GM18511 (cell line): ENCODE data around the gene CD44.

ENCODE experiments used
- ATAC-seq: cut with Tn5 transposase; IDR thresholded peaks from one replicate; pipeline ENCODE4 v1.9.1; 2021; ENCODE audit warnings: mild to moderate bottlenecking, moderate library complexity; ENCODE audit not compliant: unreplicated experiment

The CD44 gene

GRCh38 chr11:35155677-35156076 is 16.7 kb downstream of the CD44 start:
- ATAC-seq = no peak

DNA sequence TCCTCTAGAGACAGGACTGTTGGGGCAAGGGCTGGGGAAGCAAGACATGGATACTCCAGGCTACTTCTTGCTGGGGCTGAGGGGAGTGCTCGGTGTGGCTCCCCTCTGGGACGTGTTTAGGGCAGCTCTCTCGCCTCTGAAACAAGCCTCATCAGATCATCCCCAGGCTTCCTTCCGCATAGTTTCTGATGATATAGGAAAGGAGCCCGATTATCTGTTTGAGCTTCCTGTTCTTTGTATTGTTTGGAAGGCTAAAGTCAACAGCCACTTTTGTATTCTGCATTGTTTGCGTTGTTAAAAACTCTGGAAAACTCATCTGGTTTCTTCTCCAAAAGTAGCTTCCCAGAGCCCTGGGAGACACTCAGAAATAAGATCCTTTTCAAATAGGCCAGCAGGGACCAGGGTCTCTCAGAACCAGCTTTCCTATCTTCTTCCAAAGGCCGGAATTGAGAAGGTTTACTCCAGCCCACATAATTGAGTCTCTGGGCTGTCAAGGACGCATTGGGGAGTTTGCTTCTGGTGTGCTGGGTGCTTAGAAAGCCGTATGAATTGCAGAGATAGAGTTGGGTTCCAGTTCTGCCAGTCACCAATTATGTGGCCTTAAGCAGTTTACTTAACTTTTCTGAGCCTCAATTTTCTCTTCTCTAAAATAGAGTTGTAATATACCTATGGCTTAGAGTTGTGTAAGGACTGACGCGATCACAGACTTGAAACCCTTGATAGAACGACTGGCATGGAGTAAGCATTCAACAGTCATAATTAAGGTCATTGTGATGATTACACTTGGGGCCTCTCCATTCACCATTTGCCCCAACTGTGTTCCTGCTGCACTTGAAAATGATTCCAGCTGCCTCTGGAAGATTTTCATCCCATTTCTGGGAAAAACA is 19.1 kb downstream of the CD44 start:
- ATAC-seq = no peak

GRCh38 chr11:35158701-35159510 is 19.9 kb downstream of the CD44 start:
- no peak for ATAC-seq

DNA sequence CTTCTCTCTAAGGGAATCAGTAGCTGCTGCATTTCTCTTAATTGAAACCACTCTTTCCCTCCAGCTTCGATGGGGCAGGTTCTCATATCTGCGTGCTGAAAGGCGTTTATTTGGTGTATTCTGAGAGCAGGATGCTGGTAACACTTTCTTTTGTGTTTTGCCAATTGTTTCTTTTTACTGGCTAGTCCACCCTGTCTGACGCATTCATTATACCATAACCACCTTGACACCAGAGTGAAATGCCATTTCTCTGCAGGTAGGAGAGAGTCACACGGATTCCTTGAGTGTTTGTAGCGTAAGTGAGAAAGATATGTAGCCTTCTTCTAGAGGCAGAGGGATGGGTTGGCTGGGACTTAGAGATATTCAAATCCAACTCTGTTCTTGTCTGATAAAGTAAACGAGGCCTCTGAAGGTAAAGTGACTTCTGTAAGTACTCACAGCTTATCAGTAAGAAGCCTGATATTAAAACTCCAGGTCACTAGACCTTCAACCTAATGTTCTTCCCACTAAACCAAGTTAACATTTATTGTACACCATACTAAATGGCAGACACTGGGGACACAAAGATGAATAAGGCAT is 21.4 kb downstream of the CD44 start:
- ATAC-seq = no peak

- no peak for ATAC-seq
These were observed 22.1 kb downstream of the CD44 start for GRCh38 chr11:35160902-35161597.

GRCh38 chr11:35162745-35163144 is 23.8 kb downstream of the CD44 start:
- ATAC-seq = no peak

GRCh38 chr11:35163209-35163608 is 24.2 kb downstream of the CD44 start:
- ATAC-seq = no peak

DNA sequence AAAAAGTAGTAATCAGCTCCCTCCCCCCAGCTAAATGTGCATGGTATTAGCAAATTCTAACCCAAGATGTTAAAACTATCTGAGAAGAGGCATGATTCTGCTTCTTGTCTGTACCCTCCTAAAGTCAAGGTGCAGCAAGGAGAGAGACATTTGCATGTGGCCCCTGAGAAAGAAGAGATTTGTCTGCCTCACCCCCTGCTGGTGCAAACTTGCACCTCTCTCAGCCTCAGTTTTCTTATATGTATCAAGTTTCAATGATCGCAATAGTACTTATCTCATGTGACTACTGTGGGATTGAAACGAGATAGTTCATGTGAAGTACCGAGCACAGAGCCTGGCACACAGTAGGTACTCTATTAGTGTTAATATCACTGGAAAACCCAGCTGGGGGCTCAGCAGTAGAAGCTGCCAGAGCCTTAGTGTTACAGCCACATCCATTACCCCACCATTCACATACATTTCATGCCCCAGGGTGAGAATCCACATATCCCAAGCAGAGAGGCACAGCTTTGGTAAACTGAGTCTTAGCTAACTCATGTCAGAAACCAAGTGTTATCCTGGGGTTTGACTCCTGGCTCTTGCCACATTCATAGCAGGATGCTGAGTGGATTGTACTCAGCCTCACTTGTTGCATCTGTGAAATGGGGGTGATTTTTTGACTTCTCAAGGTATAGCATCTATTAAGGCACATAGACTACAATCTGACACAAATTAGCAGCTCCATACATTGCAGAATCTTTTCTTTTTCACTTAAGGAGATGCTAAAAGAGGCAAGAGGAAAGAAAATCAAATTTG is 24.9 kb downstream of the CD44 start:
- peak; percentile 29 for ATAC-seq

DNA sequence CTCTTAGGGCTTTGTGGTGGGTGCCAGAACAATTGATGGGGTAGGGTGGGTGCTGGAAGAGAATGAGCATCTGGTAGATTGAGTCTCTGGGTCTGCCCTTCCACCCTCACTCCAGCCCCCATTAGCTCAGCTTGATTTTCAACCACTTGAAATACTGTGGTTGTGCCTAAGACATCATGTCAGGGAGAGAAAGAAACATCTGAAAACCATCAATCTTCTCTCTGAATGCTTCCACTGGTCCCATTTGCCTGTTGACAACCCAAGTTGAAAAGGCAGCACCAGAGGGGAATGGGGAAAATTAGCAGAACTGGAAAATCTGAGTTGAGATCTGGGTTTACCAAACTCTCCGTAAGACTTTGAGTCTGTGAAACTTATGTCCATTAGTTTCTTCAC is 26.1 kb downstream of the CD44 start:
- no peak for ATAC-seq

DNA sequence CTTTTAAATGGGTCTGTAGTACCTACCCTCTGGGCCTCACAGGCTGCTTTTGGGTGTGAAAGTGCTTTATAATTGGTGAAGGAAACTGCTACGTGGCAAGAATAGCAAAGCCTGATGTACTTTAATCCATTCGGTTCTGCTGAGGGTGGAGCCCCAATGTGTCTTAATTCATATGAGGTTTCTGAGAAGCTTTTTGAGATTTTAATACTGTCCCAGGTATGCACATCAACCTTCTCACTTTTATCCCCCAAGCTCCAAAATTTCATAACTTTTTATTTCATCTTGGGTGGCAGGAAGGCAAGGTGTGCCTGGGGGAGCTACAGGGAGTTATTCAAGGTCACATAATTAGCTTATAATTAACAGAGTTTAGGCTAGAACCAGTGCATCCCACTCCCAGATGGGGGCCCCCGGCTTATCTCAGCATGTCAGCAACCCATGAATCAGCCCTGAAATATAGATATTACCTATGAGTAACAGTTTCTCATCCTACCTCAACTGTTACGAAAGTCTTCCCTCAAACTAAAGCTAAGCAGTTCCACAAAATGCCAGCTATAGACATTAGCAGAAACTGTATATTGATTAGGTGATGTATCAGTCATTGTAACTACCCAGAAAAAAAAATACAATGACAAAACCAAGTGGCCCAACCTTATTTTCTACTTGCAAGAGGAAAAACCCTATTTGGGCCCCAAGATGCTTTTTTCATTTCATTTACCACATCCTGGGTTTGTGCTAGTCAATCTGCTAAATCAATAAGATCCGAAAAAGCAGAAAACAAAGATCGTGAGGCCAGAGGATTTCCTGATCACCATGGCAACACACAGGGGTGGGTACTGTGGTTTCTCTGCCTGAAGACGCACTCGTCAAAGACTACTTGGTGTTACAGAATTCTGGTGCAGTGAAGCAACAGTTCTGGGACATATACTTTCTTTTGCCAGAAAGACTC is 26.7 kb downstream of the CD44 start:
- ATAC-seq = peak; percentile 87

DNA sequence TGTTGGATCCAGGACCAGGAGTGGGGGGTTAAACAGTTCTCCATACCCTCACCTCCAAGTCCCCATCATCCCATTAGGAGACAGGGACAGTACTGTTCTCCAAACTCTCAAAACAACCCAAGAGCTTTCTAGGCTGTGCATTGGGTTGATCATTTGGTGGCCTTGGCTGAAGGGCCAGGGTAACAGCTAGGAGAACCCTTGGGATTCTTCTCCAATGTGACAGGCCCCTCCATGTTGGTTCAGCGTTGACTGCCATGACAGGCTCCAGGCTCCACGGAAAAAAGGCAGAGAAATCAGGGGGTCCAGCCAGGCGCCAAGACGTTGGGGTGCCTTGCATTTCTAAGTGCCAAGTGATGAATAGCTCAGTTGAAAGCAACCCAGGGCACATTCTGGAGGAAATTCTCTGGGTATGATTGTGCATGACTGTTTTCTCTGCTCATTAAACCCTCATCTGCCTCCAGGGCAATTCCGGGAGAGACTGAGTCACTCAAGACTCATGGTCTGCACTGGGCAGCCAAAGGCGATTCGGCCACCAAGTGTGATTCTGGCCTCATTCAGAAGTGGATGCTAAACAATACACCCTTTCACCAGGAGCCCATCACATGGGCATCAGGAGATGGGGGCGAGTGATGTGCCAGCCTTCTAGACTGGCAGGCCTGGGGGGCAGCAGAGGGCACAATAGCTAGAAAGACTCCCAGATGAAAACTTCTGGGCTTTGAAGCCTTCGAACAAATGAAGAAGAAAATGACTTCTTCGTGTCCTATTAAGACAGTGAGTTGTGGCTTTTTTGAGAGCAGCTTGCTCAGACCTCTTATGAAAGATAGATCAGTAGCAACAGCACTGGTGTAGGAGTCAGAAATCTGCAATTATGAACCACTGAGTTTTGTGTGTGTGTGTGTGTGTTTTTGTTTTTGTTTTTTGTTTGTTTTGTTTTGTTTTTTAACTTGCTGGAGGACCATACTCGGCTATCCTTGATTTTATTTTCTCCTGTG is 27.7 kb downstream of the CD44 start:
- peak; percentile 8 for ATAC-seq

DNA sequence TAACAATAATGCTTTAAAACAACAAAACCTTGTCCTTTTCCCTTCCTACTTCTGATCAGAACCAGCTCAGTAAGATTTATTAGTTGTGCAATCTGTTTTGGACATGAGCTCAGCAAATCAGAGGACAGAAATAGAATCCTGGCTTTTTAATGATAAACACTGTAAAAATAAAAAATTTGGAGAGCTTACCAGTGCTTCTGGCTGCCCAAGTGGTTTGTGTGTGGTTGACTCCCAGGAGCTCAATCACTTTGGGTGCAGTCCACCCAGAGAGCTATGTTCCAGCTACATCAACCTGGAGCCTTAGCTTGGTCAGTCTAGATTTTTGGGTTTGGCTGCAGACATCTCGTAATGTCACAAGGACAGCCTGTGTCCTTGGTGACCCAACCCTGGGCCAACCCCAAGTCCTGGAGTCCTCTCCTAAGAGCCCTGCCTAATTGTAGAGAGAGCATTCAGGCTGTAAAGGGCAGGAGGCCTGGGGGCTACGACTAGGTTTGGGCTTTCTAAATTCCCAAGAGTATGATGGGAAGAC is 28.5 kb downstream of the CD44 start:
- ATAC-seq = no peak

DNA sequence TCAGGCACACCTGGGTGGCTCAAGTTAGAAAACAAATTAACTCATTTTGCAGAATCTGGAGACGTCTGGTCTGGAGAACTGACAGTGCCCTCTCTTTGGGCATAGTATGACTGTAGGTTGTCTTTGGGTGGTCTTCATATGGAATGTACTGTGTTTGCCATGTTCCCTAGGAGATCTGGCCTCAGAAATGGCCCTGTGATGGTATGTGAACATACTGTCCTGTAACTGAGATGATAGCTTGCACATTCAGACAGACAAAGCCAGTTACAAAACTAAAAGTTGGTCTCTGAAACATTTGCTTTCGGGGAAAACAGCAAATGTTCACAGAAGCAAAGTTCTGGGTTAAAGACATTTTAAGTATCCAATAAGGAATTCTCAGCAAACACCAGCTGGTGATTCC is 29.7 kb downstream of the CD44 start:
- no peak for ATAC-seq

- no peak for ATAC-seq
These were observed 30.1 kb downstream of the CD44 start for GRCh38 chr11:35169112-35169511.

DNA sequence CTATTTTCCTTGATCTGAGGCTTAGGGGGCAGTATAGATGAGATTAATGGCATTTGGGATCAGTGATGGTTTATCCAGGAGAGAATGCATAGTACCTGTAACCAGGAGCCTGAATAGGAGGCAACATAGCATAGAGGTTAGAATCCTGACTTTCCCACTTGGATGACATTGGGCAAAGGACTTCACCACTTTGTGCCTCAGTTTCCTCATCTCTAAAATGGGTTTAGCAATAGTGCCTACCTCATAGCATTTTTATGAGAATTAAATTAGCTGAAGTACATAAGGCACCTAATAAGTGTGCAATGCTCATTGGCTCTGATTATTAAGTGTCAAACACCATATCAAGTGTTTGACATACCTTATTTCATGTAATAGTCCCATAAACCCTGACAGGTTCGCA is 30.8 kb downstream of the CD44 start:
- ATAC-seq = no peak

- ATAC-seq = no peak
These were observed 31.5 kb downstream of the CD44 start for GRCh38 chr11:35170503-35170902.

- no peak for ATAC-seq
These were observed 32.3 kb downstream of the CD44 start for GRCh38 chr11:35171226-35171625.

GRCh38 chr11:35173011-35173511 is 34.1 kb downstream of the CD44 start:
- peak; percentile 69 for ATAC-seq
